Stimulated activated naive CD8-positive, alpha-beta T cell treated with anti-CD3 and anti-CD28 coated beads, Interleukin-15, Interleukin-2, amounts not matched to agents 100 ng/mL and 50 ng/mL, for 24 hours (primary cell): ENCODE results near the gene PADI1.

Source experiments
- H3K27ac Mint-ChIP-seq: one replicate; pipeline ENCODE4 v1.8.0; 2021; ENCODE audit warnings: mild to moderate bottlenecking, mixed read lengths
- H3K27me3 Mint-ChIP-seq: one replicate; pipeline ENCODE4 v1.8.0; 2021; ENCODE audit warnings: mixed read lengths
- H3K36me3 Mint-ChIP-seq: one replicate; pipeline ENCODE4 v1.8.0; 2021; ENCODE audit warnings: low read depth, mixed read lengths
- H3K4me1 Mint-ChIP-seq: one replicate; pipeline ENCODE4 v1.8.0; 2021; ENCODE audit warnings: low read depth, mixed read lengths
- H3K4me3 Mint-ChIP-seq: one replicate; pipeline ENCODE4 v1.8.0; 2021; ENCODE audit warnings: mild to moderate bottlenecking, mixed read lengths
- H3K9me3 Mint-ChIP-seq: one replicate; pipeline ENCODE4 v1.8.0; 2021; ENCODE audit warnings: mixed read lengths

Gene PADI1

DNA sequence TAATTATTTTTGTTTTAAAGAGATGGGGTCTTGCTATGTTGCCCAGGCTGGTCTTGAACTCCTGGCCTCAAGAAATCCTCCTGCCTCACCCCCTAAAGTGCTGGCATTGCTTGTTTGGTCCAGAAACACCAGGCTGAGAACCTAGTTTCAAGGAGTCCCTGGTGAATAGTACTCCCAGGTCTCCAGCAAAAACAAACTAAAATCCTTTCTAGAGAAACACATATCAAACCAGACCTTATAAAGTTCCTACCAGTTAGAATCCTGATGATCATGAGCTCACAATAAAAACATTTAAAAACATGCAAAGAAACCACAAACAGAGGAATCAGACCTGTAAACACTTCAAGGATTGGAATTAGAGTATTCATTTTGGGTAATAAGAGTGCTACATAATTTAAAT lies 34.4 kb upstream of the PADI1 start:
- H3K4me1 Mint-ChIP-seq: no peaks in the 10 kb centered on the region
- H3K4me3 Mint-ChIP-seq: no peak overlapping the region
- peaks cover 9% of the 10 kb centered on the region for H3K27me3 Mint-ChIP-seq
- no peaks in the 10 kb centered on the region for H3K9me3 Mint-ChIP-seq
- H3K36me3 Mint-ChIP-seq: no peaks in the 10 kb centered on the region
- no peak overlapping the region for H3K27ac Mint-ChIP-seq

- Mint-ChIP-seq H3K36me3 (no peaks in the 10 kb centered on the region), H3K27me3 (peaks cover 7% of the 10 kb centered on the region), H3K27ac (no peak overlapping the region), H3K4me3 (no peak overlapping the region), H3K4me1 (no peaks in the 10 kb centered on the region), H3K9me3 (no peaks in the 10 kb centered on the region)
Measured at GRCh38 chr1:17173217-17173616, 31.7 kb upstream of the PADI1 start.

DNA sequence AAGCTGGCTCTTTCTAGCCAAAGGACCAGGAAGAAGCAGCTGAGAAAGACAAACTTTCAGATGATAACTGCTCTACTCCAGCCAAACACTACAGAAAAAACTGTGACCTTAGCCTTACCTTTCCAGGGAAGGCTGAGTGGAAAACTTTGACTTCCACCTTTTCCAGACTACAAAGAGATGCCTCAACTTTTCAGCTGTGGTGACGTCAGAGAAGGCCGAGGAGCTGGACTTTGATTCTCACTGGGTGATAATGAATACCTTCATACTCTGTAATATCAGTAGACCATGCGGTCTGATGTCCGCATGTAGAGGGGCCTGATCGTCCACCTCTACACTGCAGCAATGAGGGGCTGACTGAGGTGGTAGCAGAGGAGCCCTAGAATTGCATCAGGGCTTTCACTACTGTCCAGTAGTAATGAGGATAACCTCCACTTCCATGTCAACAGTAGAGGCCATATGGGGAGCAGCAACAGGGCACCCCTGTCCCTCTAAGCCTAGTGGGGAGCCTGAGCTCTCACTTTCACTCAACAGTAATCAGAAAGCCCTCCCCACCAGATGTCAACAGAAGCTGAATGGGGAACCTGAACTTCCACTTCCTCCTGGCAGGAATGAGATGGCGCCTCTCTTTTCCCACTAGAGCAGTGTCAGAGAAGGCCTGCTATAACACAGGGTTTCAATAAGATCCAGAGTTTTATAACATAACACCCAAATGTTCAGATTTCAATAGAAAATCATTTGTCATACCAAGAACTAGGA lies 28.4 kb upstream of the PADI1 start:
- Mint-ChIP-seq H3K4me1 (peaks cover 14% of the 10 kb centered on the region), H3K9me3 (no peaks in the 10 kb centered on the region), H3K36me3 (no peaks in the 10 kb centered on the region), H3K27me3 (peaks cover 7% of the 10 kb centered on the region), H3K4me3 (no peak overlapping the region), H3K27ac (no peak overlapping the region)

DNA sequence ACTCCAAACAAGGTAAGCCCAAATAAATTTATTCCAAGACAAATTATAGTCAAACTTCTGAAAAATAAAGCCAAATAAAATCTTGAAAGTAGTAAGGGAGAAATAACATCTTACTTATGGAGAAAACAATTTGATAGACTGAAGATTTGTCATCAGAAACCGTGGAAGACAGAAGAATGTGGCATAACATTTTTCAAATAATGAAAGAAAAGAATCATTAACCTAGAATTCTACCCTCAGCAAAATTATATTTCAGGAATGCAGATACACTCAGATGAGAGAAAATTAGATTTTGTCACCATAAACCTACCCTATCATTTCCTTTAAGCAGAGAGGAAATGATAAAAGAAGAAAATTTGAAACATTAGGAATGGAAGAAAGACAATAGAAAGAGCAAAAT lies 27.3 kb upstream of the PADI1 start:
- no peak overlapping the region for H3K27ac Mint-ChIP-seq
- no peak overlapping the region for H3K4me3 Mint-ChIP-seq
- peaks cover 23% of the 10 kb centered on the region for H3K4me1 Mint-ChIP-seq
- no peaks in the 10 kb centered on the region for H3K9me3 Mint-ChIP-seq
- peaks cover 7% of the 10 kb centered on the region for H3K27me3 Mint-ChIP-seq
- no peaks in the 10 kb centered on the region for H3K36me3 Mint-ChIP-seq

- H3K9me3 Mint-ChIP-seq: no peaks in the 10 kb centered on the region
- peak overlapping the region; percentile 65 for H3K27ac Mint-ChIP-seq
- no peaks in the 10 kb centered on the region for H3K27me3 Mint-ChIP-seq
- peak overlapping the region; percentile 56 for H3K4me3 Mint-ChIP-seq
- no peaks in the 10 kb centered on the region for H3K36me3 Mint-ChIP-seq
- peaks cover 34% of the 10 kb centered on the region for H3K4me1 Mint-ChIP-seq
Measured at GRCh38 chr1:17181781-17182464, 23.0 kb upstream of the PADI1 start.

GRCh38 chr1:17183388-17184160 lies 21.4 kb upstream of the PADI1 start:
- Mint-ChIP-seq H3K9me3 (peaks cover 6% of the 10 kb centered on the region), H3K27ac (no peak overlapping the region), H3K36me3 (no peaks in the 10 kb centered on the region), H3K4me3 (no peak overlapping the region), H3K27me3 (no peaks in the 10 kb centered on the region), H3K4me1 (peaks cover 35% of the 10 kb centered on the region)

GRCh38 chr1:17184161-17184665 lies 20.7 kb upstream of the PADI1 start:
- Mint-ChIP-seq H3K4me3 (no peak overlapping the region), H3K36me3 (no peaks in the 10 kb centered on the region), H3K27me3 (no peaks in the 10 kb centered on the region), H3K27ac (no peak overlapping the region), H3K9me3 (peaks cover 6% of the 10 kb centered on the region), H3K4me1 (peaks cover 35% of the 10 kb centered on the region)

DNA sequence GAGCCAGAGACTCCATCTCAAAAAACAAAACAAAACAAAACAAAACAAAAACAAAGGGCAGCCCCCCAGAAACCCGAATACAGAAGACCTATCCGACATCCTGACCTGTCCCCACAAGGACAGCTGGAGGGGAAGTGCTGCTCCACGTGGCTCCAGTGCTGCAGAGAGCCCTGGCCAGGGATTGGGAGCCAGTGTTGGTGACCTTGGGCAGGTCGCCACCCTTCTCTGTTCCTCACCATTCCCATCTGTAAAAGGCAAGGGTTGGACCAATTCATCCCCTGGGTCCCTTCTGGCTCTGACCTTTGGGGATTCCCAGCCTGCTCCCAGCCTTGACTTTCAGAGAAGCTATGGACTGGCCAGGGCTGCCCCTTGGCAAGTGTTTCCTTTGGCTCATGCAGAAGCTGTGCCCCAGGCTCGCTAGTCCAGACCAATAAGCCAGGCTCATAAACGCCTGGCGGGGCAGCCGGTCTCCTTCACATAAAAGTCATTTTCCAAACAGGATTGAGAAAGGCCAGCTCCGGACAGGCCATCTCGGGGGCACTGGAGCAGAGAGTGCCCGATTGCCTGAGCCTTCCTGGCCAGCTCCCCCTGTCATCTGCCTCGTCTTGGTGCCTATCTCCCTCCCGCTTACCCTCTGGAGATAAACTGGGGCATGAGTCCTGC lies 20.0 kb upstream of the PADI1 start:
- Mint-ChIP-seq H3K4me3 (no peak overlapping the region), H3K27ac (no peak overlapping the region), H3K36me3 (no peaks in the 10 kb centered on the region), H3K4me1 (peaks cover 35% of the 10 kb centered on the region), H3K9me3 (peaks cover 6% of the 10 kb centered on the region), H3K27me3 (no peaks in the 10 kb centered on the region)

GRCh38 chr1:17185485-17185860 lies 19.5 kb upstream of the PADI1 start:
- no peaks in the 10 kb centered on the region for H3K36me3 Mint-ChIP-seq
- no peak overlapping the region for H3K4me3 Mint-ChIP-seq
- peaks cover 6% of the 10 kb centered on the region for H3K9me3 Mint-ChIP-seq
- H3K4me1 Mint-ChIP-seq: peaks cover 31% of the 10 kb centered on the region
- no peak overlapping the region for H3K27ac Mint-ChIP-seq
- no peaks in the 10 kb centered on the region for H3K27me3 Mint-ChIP-seq

GRCh38 chr1:17186216-17186909 lies 18.6 kb upstream of the PADI1 start:
- Mint-ChIP-seq H3K4me1 (peaks cover 22% of the 10 kb centered on the region), H3K27me3 (no peaks in the 10 kb centered on the region), H3K9me3 (peaks cover 6% of the 10 kb centered on the region), H3K36me3 (no peaks in the 10 kb centered on the region), H3K27ac (no peak overlapping the region), H3K4me3 (no peak overlapping the region)

GRCh38 chr1:17187051-17187450 lies 17.9 kb upstream of the PADI1 start:
- H3K9me3 Mint-ChIP-seq: peaks cover 6% of the 10 kb centered on the region
- H3K4me1 Mint-ChIP-seq: peaks cover 15% of the 10 kb centered on the region
- no peak overlapping the region for H3K27ac Mint-ChIP-seq
- no peak overlapping the region for H3K4me3 Mint-ChIP-seq
- H3K36me3 Mint-ChIP-seq: no peaks in the 10 kb centered on the region
- no peaks in the 10 kb centered on the region for H3K27me3 Mint-ChIP-seq

DNA sequence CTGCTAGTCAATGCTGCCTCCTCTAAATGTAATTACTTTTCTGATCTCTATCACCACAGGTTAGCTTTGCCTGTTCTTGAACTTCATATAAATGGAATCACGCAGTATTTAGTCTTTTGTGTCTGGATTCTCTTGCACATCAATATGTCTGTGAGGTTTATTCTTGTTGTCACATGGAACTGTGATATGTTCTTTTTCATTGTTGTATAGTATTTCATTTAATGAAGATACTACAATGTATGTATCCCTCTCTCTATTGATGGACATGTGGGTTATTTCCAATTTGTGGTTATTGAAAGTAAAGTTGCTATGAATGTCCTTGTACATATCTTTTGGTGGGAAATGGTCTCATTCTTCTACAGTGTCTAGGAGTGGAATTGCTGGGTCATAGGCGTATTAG lies 16.7 kb upstream of the PADI1 start:
- H3K36me3 Mint-ChIP-seq: no peaks in the 10 kb centered on the region
- H3K4me1 Mint-ChIP-seq: peaks cover 12% of the 10 kb centered on the region
- no peak overlapping the region for H3K4me3 Mint-ChIP-seq
- no peak overlapping the region for H3K27ac Mint-ChIP-seq
- H3K9me3 Mint-ChIP-seq: peaks cover 6% of the 10 kb centered on the region
- peaks cover 4% of the 10 kb centered on the region for H3K27me3 Mint-ChIP-seq

DNA sequence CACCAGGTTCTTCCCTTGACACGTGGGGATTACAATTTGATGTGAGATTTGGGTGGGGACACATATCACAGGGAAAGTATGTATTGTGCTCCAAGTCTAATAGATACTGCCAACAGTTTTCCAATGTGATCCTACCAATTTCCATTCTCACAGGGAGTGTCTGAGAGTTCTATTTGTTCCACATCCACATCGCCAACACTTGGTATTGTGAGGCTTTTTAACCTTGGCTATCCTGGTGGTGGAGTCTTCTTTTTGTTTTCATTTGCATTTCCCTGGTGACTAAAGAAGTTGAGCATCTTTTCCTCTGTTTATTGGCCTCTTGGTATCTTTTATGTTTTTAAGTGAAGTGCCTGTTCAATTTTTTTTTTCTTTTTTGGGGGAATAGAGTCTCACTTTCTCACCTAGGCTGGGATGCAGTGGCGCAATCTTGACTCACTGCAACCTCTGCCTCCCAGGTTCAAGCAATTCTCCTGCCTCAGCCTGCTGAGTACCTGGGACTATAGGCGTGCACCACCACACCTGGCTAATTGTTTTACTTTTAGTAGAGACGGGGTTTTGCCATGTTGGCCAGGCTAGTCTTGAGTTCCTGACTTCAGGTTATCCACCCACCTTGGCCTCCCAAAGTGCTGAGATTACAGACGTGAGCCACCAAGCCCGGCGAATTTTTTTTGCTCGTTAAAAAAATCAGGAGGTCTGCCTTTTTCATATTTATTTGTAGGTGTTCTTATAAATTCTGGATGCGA lies 15.9 kb upstream of the PADI1 start:
- Mint-ChIP-seq H3K27me3 (peaks cover 4% of the 10 kb centered on the region), H3K4me3 (no peak overlapping the region), H3K4me1 (peaks cover 12% of the 10 kb centered on the region), H3K27ac (no peak overlapping the region), H3K36me3 (no peaks in the 10 kb centered on the region), H3K9me3 (peaks cover 6% of the 10 kb centered on the region)

- H3K27ac Mint-ChIP-seq: no peak overlapping the region
- H3K27me3 Mint-ChIP-seq: peaks cover 8% of the 10 kb centered on the region
- no peak overlapping the region for H3K4me3 Mint-ChIP-seq
- H3K4me1 Mint-ChIP-seq: peaks cover 12% of the 10 kb centered on the region
- H3K9me3 Mint-ChIP-seq: peaks cover 6% of the 10 kb centered on the region
- H3K36me3 Mint-ChIP-seq: no peaks in the 10 kb centered on the region
Measured at GRCh38 chr1:17189632-17189990, 15.3 kb upstream of the PADI1 start.
